Karpas-422 (cell line): Measurements from ENCODE around the gene ZGPAT. TPM values are rescaled to one million over a fixed set of nuclear protein-coding genes. Genes with fewer than 3 reads are reported as not detected.

Experiments used
- DNase-seq: peaks from one replicate; pipeline ENCODE4 v3.0.0-alpha.2; 2015
- H2AFZ ChIP-seq: fragments of 200-600 bp; sonication (generic); 2 replicates; pipeline ENCODE4 v1.6.1; 2014; ENCODE audit warnings: antibody characterized with exemption, low read length, mixed read lengths
- H3K27ac ChIP-seq: fragments of 200-600 bp; sonication (generic); 2 replicates; pipeline ENCODE4 v1.5.1; 2014; ENCODE audit warnings: mild to moderate bottlenecking, low read length, moderate library complexity
- H3K27me3 ChIP-seq: fragments of 200-600 bp; sonication (generic); 2 replicates; pipeline ENCODE4 v1.6.1; 2014; ENCODE audit warnings: low read length, mixed read lengths
- H3K36me3 ChIP-seq: fragments of 200-600 bp; sonication (generic); 2 replicates; pipeline ENCODE4 v1.6.1; 2014; ENCODE audit warnings: low read length, mixed read lengths; ENCODE audit not compliant: insufficient read depth
- H3K4me1 ChIP-seq: fragments of 200-600 bp; sonication (generic); 2 replicates; pipeline ENCODE4 v1.6.1; 2014; ENCODE audit warnings: mild to moderate bottlenecking, low read length, mixed read lengths
- H3K4me2 ChIP-seq: fragments of 200-600 bp; sonication (generic); 2 replicates; pipeline ENCODE4 v1.6.1; 2014; ENCODE audit warnings: low read length, low read depth, mild to moderate bottlenecking; ENCODE audit not compliant: poor library complexity, severe bottlenecking
- H3K4me3 ChIP-seq: fragments of 200-600 bp; sonication (generic); 2 replicates; pipeline ENCODE4 v1.5.1; 2014; ENCODE audit warnings: mild to moderate bottlenecking, antibody characterized with exemption, low read length, mixed read lengths
- H3K79me2 ChIP-seq: fragments of 200-600 bp; sonication (generic); 2 replicates; pipeline ENCODE4 v1.6.1; 2014; ENCODE audit warnings: mild to moderate bottlenecking, low read length, mixed read lengths
- H3K9ac ChIP-seq: fragments of 200-600 bp; sonication (generic); 2 replicates; pipeline ENCODE4 v1.6.0; 2014; ENCODE audit warnings: low read length
- H3K9me2 ChIP-seq: fragments of 200-600 bp; sonication (generic), shearing (Covaris generic); replicated peaks from 2 replicates; pipeline ENCODE4 v1.6.0; 2014; ENCODE audit warnings: mild to moderate bottlenecking, low read length, moderate library complexity; ENCODE audit not compliant: insufficient read depth
- H3K9me3 ChIP-seq: fragments of 300-700, 200-600 bp; sonication (generic); 2 replicates; pipeline ENCODE4 v1.6.1; 2014; ENCODE audit warnings: low read length, mixed read lengths
- H4K20me1 ChIP-seq: fragments of 200-600 bp; sonication (generic); 2 replicates; pipeline ENCODE4 v1.6.1; 2014; ENCODE audit warnings: mild to moderate bottlenecking, antibody characterized with exemption, low read length, low read depth; ENCODE audit not compliant: insufficient read depth
- total RNA-seq: library from RNA; depleted of rRNA; stranded (reverse); fragments of >200 nt; shearing (Covaris generic); gene quantifications from 2 replicates; pipeline ENCODE4 v1.2.3, GENCODE V29; 2014; ENCODE audit warnings: low replicate concordance

ZGPAT gene
- total RNA-seq, 1 experiment from 2014 or later, result 12.2 TPM

- Histone ChIP-seq H3K9me3 (no peaks in the 10 kb centered on the region), H3K4me1 (no peaks in the 10 kb centered on the region), H3K27ac (no peak overlapping the region), H3K9ac (no peak overlapping the region), H3K4me2 (no peak overlapping the region), H3K9me2 (no peaks in the 10 kb centered on the region), H2AFZ (no peak overlapping the region), H3K27me3 (no peaks in the 10 kb centered on the region), H4K20me1 (no peaks in the 10 kb centered on the region), H3K36me3 (peaks cover 3% of the 10 kb centered on the region; the same call in 1 of the 2 replicates), H3K4me3 (no peak overlapping the region), H3K79me2 (no peaks in the 10 kb centered on the region)
- no peak for DNase-seq
Observed at GRCh38 chr20:63673951-63674350, 33.9 kb upstream of the ZGPAT start.

GRCh38 chr20:63675681-63676368 lies 32.0 kb upstream of the ZGPAT start:
- Histone ChIP-seq H4K20me1 (no peaks in the 10 kb centered on the region), H3K4me2 (no peak overlapping the region), H3K9me2 (no peaks in the 10 kb centered on the region), H3K79me2 (no peaks in the 10 kb centered on the region), H3K27ac (no peak overlapping the region), H3K4me1 (no peaks in the 10 kb centered on the region), H3K27me3 (no peaks in the 10 kb centered on the region), H3K9me3 (no peaks in the 10 kb centered on the region), H3K9ac (no peak overlapping the region), H3K36me3 (no peaks in the 10 kb centered on the region), H2AFZ (no peak overlapping the region), H3K4me3 (no peak overlapping the region)
- no peak for DNase-seq

GRCh38 chr20:63678071-63678470 lies 29.8 kb upstream of the ZGPAT start:
- Histone ChIP-seq H3K4me2 (no peak overlapping the region), H3K27ac (no peak overlapping the region)

GRCh38 chr20:63678667-63679465 lies 29.0 kb upstream of the ZGPAT start:
- H2AFZ ChIP-seq, result no peak overlapping the region
- H3K9ac ChIP-seq, result no peak overlapping the region
- no peak overlapping the region for H3K4me3 ChIP-seq
- H3K9me3 ChIP-seq, result no peaks in the 10 kb centered on the region
- H3K79me2 ChIP-seq, result no peaks in the 10 kb centered on the region
- H3K27me3 ChIP-seq, result no peaks in the 10 kb centered on the region
- no peak for DNase-seq
- no peaks in the 10 kb centered on the region for H3K36me3 ChIP-seq
- H3K27ac ChIP-seq, result no peak overlapping the region
- no peaks in the 10 kb centered on the region for H4K20me1 ChIP-seq
- H3K4me2 ChIP-seq, result no peak overlapping the region
- H3K9me2 ChIP-seq, result no peaks in the 10 kb centered on the region
- H3K4me1 ChIP-seq, result no peaks in the 10 kb centered on the region

More at GRCh38 chr20:63678071-63678470, 29.8 kb upstream of the ZGPAT start:
- no peaks in the 10 kb centered on the region for H3K79me2 ChIP-seq
- H3K9me3 ChIP-seq, result no peaks in the 10 kb centered on the region
- H3K9ac ChIP-seq, result no peak overlapping the region
- DNase-seq, result no peak
- no peaks in the 10 kb centered on the region for H4K20me1 ChIP-seq
- H3K4me1 ChIP-seq, result no peaks in the 10 kb centered on the region
- no peaks in the 10 kb centered on the region for H3K27me3 ChIP-seq
- H3K4me3 ChIP-seq, result no peak overlapping the region
- no peaks in the 10 kb centered on the region for H3K36me3 ChIP-seq
- H2AFZ ChIP-seq, result no peak overlapping the region
- H3K9me2 ChIP-seq, result no peaks in the 10 kb centered on the region

- no peak overlapping the region for H3K9ac ChIP-seq
Observed at GRCh38 chr20:63679799-63680305, 28.0 kb upstream of the ZGPAT start.

GRCh38 chr20:63680427-63680826 lies 27.4 kb upstream of the ZGPAT start:
- no peaks in the 10 kb centered on the region for H3K9me2 ChIP-seq
- H3K9me3 ChIP-seq, result no peaks in the 10 kb centered on the region
- DNase-seq, result no peak
- no peak overlapping the region for H3K4me2 ChIP-seq
- no peaks in the 10 kb centered on the region for H4K20me1 ChIP-seq
- H3K36me3 ChIP-seq, result no peaks in the 10 kb centered on the region
- H3K27me3 ChIP-seq, result no peaks in the 10 kb centered on the region
- no peak overlapping the region for H2AFZ ChIP-seq
- no peak overlapping the region for H3K27ac ChIP-seq
- H3K4me3 ChIP-seq, result no peak overlapping the region
- no peaks in the 10 kb centered on the region for H3K79me2 ChIP-seq
- H3K9ac ChIP-seq, result no peak overlapping the region
- H3K4me1 ChIP-seq, result no peaks in the 10 kb centered on the region

More at GRCh38 chr20:63679799-63680305, 28.0 kb upstream of the ZGPAT start:
- no peaks in the 10 kb centered on the region for H3K9me2 ChIP-seq
- H3K9me3 ChIP-seq, result no peaks in the 10 kb centered on the region
- no peaks in the 10 kb centered on the region for H4K20me1 ChIP-seq
- H3K4me2 ChIP-seq, result no peak overlapping the region
- no peaks in the 10 kb centered on the region for H3K27me3 ChIP-seq
- H2AFZ ChIP-seq, result no peak overlapping the region
- no peaks in the 10 kb centered on the region for H3K36me3 ChIP-seq
- no peak overlapping the region for H3K27ac ChIP-seq
- H3K79me2 ChIP-seq, result no peaks in the 10 kb centered on the region
- no peak for DNase-seq
- H3K4me3 ChIP-seq, result no peak overlapping the region
- H3K4me1 ChIP-seq, result no peaks in the 10 kb centered on the region

- no peaks in the 10 kb centered on the region for H3K27me3 ChIP-seq
- no peak overlapping the region for H2AFZ ChIP-seq
- no peak overlapping the region for H3K4me2 ChIP-seq
- H3K4me3 ChIP-seq, result no peak overlapping the region
- H3K79me2 ChIP-seq, result no peaks in the 10 kb centered on the region
- DNase-seq, result no peak
- H3K9me2 ChIP-seq, result no peaks in the 10 kb centered on the region
- H3K36me3 ChIP-seq, result no peaks in the 10 kb centered on the region
- H3K4me1 ChIP-seq, result no peaks in the 10 kb centered on the region
- H3K9ac ChIP-seq, result no peak overlapping the region
- H3K27ac ChIP-seq, result no peak overlapping the region
- H4K20me1 ChIP-seq, result no peaks in the 10 kb centered on the region
- H3K9me3 ChIP-seq, result no peaks in the 10 kb centered on the region
Observed at GRCh38 chr20:63680857-63681608, 26.8 kb upstream of the ZGPAT start.
